Gastrocnemius medialis (tissue), 4 donors: Measurements from ENCODE around the gene NEIL3.

ENCODE experiments used
- POLR2A ChIP-seq, 2 donors: fragments of 450-650 bp; IDR thresholded peaks; one replicate each; pipeline ENCODE4 v1.6.1; 2017; ENCODE audit warnings: antibody characterized with exemption in 2 of 2, mild to moderate bottlenecking in 2 of 2, moderate library complexity in 2 of 2
- TF ChIP-seq, protein P1 (sequence below), 5 experiments: fragments of 450-650 bp in 3 of 5; fragments of 200-600 bp in 2 of 5; sonication (generic) in 2 of 5; IDR thresholded peaks in 4 of 5; conservative IDR thresholded peaks in 1 of 5; 1 replicate in 4 of 5; 2 replicates in 1 of 5; pipeline ENCODE4 v1.5.1; 2016 to 2019; ENCODE audit warnings: antibody characterized with exemption in 5 of 5, mild to moderate bottlenecking in 3 of 5, moderate library complexity in 3 of 5

DNA sequence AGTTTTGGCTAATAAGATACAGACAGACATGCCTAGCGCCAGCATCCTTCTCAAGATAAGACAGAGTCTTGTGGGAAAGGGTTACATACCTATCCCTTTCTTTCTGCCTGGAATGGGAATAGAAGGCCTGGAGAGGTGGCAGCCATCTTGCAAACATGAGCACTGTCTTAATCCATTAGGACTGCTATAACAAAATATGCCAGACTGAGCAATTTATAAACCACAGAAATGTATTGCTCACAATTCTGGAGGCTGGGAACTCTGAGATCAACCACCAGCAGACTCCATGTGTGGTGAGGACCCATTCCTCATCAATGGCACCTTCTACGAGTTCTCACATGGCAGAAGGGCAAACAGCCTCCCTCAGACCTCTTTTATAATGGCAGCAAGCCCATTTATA is 26.5 kb upstream of the NEIL3 start:
- TF ChIP-seq POLR2A (IDR thresholded peaks at IDR 0.05): no peak
- TF ChIP-seq, protein P1, sequence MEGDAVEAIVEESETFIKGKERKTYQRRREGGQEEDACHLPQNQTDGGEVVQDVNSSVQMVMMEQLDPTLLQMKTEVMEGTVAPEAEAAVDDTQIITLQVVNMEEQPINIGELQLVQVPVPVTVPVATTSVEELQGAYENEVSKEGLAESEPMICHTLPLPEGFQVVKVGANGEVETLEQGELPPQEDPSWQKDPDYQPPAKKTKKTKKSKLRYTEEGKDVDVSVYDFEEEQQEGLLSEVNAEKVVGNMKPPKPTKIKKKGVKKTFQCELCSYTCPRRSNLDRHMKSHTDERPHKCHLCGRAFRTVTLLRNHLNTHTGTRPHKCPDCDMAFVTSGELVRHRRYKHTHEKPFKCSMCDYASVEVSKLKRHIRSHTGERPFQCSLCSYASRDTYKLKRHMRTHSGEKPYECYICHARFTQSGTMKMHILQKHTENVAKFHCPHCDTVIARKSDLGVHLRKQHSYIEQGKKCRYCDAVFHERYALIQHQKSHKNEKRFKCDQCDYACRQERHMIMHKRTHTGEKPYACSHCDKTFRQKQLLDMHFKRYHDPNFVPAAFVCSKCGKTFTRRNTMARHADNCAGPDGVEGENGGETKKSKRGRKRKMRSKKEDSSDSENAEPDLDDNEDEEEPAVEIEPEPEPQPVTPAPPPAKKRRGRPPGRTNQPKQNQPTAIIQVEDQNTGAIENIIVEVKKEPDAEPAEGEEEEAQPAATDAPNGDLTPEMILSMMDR (IDR thresholded peaks at IDR 0.05 in 4 of 5, conservative IDR thresholded peaks at IDR 0.05 in 1 of 5): no peak
